HG03139 (cell line): ENCODE measurements around the gene DOCK11.
"Not testable (repeated sequence)": the region's sequence is repeated elsewhere in the genome, so short reads cannot be mapped to it uniquely, and the experiment has no call there.

ENCODE experiments used
- ATAC-seq: cut with Tn5 transposase; IDR thresholded peaks from one replicate; pipeline ENCODE4 v1.9.1; 2021; ENCODE audit not compliant: unreplicated experiment

Gene DOCK11

GRCh38 chrX:118679290-118679689 is 183.7 kb downstream of the DOCK11 start:
- ATAC-seq: no peak

- ATAC-seq: no peak
Measured at GRCh38 chrX:118682258-118683014, 186.8 kb downstream of the DOCK11 start.

- ATAC-seq: no peak
Measured at GRCh38 chrX:118685393-118685792, 189.8 kb downstream of the DOCK11 start.

- ATAC-seq: no peak
Measured at GRCh38 chrX:118688935-118689334, 193.3 kb downstream of the DOCK11 start.

DNA sequence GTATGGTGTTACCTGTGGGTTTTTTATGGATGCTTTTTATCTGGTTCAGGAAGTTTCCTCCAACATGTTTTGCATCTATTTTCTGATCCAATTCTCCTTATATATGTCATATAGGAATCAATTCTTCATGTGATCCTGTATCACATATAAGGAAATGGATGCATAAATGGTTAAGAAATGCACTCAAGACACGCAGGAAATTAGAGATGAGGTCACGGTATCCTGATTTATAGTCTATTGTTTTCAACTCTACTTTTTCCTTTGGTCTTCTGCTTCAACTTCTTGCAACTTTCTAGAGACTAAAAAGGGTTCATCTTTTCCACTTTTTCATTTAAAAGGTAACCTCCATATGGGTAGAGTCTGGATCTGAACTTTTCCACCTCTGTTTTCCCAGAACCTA is 198.2 kb downstream of the DOCK11 start:
- ATAC-seq: no peak

- ATAC-seq: no peak
Measured at GRCh38 chrX:118694638-118695037, 199.0 kb downstream of the DOCK11 start.

- no peak for ATAC-seq
Measured at GRCh38 chrX:118698516-118699170, 203.0 kb downstream of the DOCK11 start.

- ATAC-seq: no peak
Measured at GRCh38 chrX:118702741-118703140, 207.1 kb downstream of the DOCK11 start.

DNA sequence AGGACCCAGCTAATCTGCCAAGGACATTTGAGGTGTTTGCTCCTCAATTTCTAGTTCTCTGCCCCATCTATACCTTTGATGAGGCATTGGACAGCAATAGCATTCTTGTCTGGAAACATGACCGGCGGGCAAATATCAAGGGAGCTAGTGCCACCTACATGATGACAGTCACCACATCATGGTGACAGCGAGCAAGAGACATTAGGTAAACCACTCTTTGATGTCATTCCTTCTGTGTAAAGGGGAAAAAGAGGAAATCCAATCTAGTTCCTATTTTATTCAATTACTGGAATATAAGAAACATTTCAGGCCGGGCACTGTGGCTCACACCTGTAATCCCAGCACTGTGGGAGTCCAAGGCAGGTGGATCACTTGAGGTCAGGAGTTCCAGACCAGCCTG is 211.1 kb downstream of the DOCK11 start:
- ATAC-seq: no peak

- no peak for ATAC-seq
Measured at GRCh38 chrX:118714521-118714920, 218.9 kb downstream of the DOCK11 start.

DNA sequence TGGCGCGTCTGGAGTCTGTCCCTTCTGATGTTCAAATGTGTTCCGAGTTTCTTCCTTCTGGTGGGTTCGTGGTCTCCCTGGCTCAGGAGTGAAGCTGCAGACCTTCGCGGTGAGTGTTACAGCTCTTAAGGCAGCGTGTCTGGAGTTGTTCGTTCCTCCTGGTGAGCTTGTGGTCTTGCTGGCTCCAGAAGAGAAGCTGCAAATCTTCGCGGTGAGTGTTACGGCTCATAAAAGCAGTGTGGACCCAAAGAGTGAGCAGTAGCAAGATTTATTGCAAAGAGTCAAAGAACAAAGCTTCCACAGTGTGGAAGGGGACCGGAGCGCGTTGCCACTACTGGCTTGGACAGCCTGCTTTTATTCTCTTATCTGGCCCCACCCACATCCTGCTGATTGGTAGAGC is 220.3 kb downstream of the DOCK11 start:
- ATAC-seq: not testable (repeated sequence)

- not testable (repeated sequence) for ATAC-seq
Measured at GRCh38 chrX:118716833-118717232, 221.2 kb downstream of the DOCK11 start.

GRCh38 chrX:118717678-118718391 is 222.2 kb downstream of the DOCK11 start:
- ATAC-seq: no peak

GRCh38 chrX:118718737-118719136 is 223.1 kb downstream of the DOCK11 start:
- ATAC-seq: no peak

DNA sequence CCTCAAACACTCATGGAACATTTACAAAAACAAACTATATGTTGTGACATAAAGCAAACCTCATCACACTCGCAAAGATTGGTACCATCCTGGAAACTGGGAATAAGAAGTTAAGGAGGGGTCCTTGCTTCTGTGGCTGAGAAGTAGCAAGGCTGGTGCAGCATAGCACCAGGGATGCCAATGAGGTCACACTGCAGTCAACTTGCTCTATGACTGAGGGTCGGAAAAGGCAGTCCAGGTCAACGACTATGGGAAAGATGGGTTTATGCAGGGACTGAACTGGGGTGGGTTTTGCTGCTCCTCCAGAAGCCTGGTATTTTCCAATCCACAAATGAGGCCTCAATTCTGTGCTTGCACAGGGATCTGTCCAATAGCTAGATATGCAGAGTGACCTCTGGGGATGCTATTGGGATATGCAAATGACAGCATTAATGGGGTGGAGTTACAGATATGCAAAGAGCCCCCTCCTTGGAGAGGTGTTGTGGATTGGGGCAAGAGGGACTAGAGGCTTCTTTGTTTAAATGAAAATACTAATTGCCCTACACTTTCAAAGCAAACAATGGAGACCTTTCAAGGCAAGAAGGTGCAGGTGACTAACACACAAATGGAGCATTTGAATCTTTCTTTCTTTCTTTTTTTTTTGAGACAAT is 224.6 kb downstream of the DOCK11 start:
- ATAC-seq: no peak

- ATAC-seq: no peak
Measured at GRCh38 chrX:118723376-118723775, 227.8 kb downstream of the DOCK11 start.

- ATAC-seq: no peak
Measured at GRCh38 chrX:118724365-118724764, 228.8 kb downstream of the DOCK11 start.

GRCh38 chrX:118724775-118725174 is 229.2 kb downstream of the DOCK11 start:
- no peak for ATAC-seq

DNA sequence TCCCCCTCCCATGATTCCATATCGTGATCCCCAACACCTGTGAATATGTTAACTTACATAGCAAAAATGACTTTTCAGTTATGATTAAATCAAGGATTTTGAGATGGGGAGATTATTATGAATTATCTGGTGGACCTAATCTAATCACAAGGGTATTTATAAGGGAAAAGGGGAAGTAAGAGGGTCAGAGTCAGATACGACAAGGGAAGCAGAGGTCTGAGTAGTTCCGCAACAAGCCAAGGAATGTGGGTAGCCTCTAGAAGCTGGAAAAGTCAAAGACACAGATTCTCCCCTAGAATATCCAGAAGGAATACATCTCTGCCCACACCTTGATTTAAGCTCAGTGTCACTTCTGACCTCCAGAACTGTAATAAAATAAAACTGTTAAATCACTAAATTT is 230.8 kb downstream of the DOCK11 start:
- ATAC-seq: no peak

DNA sequence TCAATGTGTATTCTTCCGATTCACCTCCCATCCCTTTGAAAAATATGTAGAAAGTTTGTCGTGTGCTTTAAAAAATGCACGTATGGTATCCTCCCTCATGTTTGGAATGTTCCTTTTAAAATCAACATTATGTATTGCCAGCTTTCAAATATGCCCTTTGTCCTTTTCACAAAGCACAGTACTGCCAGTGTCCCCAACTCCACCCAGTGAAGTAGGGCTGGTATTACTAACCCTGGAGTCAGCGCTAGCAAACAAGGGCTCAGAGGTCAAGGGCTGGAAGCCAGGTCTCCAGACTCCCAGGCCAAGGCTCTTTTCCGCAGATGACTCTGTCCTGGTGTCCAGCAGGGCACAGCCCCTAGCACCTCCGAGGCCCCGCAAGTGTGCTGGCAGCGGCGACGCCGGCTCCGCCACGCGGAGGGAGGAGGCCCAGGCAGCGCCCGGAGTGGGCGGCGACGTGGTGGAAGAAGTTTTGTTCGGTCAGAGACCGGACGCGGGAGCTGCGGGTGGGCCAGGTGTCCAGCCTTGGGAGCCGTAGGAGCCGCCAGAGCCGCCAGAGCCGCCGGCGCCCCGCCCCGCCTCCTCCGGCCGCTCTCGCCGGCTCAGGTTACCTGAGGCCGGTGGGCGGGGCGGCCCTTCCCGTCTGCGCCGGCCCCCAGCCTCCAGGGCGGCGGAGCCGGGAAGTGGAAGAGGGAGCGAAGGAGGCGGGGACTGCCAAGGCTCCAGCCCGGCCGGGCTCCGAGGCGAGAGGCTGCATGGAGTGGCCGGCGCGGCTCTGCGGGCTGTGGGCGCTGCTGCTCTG is 231.5 kb downstream of the DOCK11 start, which contains the start of gene IL13RA1:
TSS of gene IL13RA1 (plus strand) at position 720 of the 799 bp plus-strand sequence. CDS start at position 753, 33 bp downstream.
- peak; percentile 52 for ATAC-seq
